GM12878 (cell line): Measurements from ENCODE around the gene PBRM1. TPM values are rescaled to one million over a fixed set of nuclear protein-coding genes. Genes with fewer than 3 reads are reported as not detected.

Experiments
- ATAC-seq: fragments of 200-7000 bp; cut with Tn5 transposase; 3 replicates; pipeline ENCODE4 v1.9.1; 2020; ENCODE audit warnings: mild to moderate bottlenecking, moderate library complexity
- BruUV-seq: library from RNA; stranded (reverse); fragments of 400-500 nt; replicated peaks from 2 replicates; lab custom pipeline; 2021; lab: Mats Ljungman, UMichigan
- CTCF ChIA-PET: fragments of 300-600 bp; sonication (Branson Sonifier 250); formaldehyde crosslinking; extraction: SDS; loops from one replicate; lab custom pipeline; 2021; ENCODE audit warnings: inconsistent platforms; lab: Yijun Ruan, JAX
- POLR2A ChIA-PET: fragments of 350-600 bp; formaldehyde crosslinking; extraction: SDS; loops from one replicate; lab custom pipeline; 2021; ENCODE audit warnings: inconsistent platforms; lab: Charles Lee
- RAD21 ChIA-PET: fragments of 300-600 bp; sonication (Branson Sonifier 250); formaldehyde crosslinking; loops from one replicate; lab custom pipeline; 2023; ENCODE audit warnings: antibody characterized with exemption; ENCODE audit not compliant: unreplicated experiment; lab: Charles Lee
- SMC1A ChIA-PET: fragments of 300-600 bp; sonication (Branson Sonifier 250); formaldehyde crosslinking; loops from one replicate; lab custom pipeline; 2023; ENCODE audit not compliant: unreplicated experiment, uncharacterized antibody; lab: Charles Lee
- DNase-seq: peaks from one replicate; pipeline ENCODE4 v3.0.0-alpha.2; 2011; ENCODE audit warnings: low read depth, low spot score
- FAIRE-seq: peaks from 3 replicates; lab custom pipeline; 2011; peaks lifted over from hg19 to GRCh38; lab: Jason Lieb, UNC
- H2AFZ ChIP-seq: 2 replicates; pipeline ENCODE4 v1.6.0; 2011; ENCODE audit warnings: low read depth, low read length, control low read depth; ENCODE audit not compliant: control insufficient read depth
- H3K27ac ChIP-seq: 2 replicates; pipeline ENCODE4 v1.5.1; 2011; ENCODE audit warnings: control low read depth; ENCODE audit not compliant: control insufficient read depth, insufficient read depth
- H3K27me3 ChIP-seq, 2 experiments: replicated peaks in 1 of 2; 2 replicates each; pipeline versions ENCODE4 v1.6.0 to v1.6.1; 2011; ENCODE audit warnings: low read length in 1 of 2; ENCODE audit not compliant: control insufficient read depth in 2 of 2, insufficient read depth in 2 of 2
- H3K36me3 ChIP-seq, 2 experiments: 2 replicates each; pipeline ENCODE4 v1.5.1; 2011; ENCODE audit warnings: low read length in 1 of 2; ENCODE audit not compliant: control insufficient read depth in 2 of 2, insufficient read depth in 2 of 2
- H3K4me1 ChIP-seq: 2 replicates; pipeline ENCODE4 v1.6.1; 2011; ENCODE audit warnings: mild to moderate bottlenecking, low read length, moderate library complexity, mixed read lengths; ENCODE audit not compliant: control insufficient read depth, insufficient read depth
- H3K4me2 ChIP-seq: 2 replicates; pipeline ENCODE4 v1.6.0; 2011; ENCODE audit warnings: control low read depth; ENCODE audit not compliant: control insufficient read depth, insufficient read depth
- H3K4me3 ChIP-seq: fragments of 200-600 bp; sonication (generic); 2 replicates; pipeline ENCODE4 v1.5.1; 2016
- H3K79me2 ChIP-seq: 2 replicates; pipeline ENCODE4 v1.6.0; 2011; ENCODE audit warnings: low read length; ENCODE audit not compliant: control insufficient read depth, insufficient read depth
- H3K9ac ChIP-seq: 2 replicates; pipeline ENCODE4 v1.8.0; 2011; ENCODE audit warnings: low read length, control low read depth, mixed read lengths; ENCODE audit not compliant: control insufficient read depth, insufficient read depth
- H3K9me3 ChIP-seq: replicated peaks from 3 replicates; pipeline ENCODE4 v1.5.1; 2011; ENCODE audit warnings: mild to moderate bottlenecking, low read length; ENCODE audit not compliant: control insufficient read depth, insufficient read depth
- H4K20me1 ChIP-seq: 2 replicates; pipeline ENCODE4 v1.6.0; 2011; ENCODE audit not compliant: control insufficient read depth, insufficient read depth
- CBX3 ChIP-seq: fragments of 200-600 bp; sonication (generic); IDR thresholded peaks from 2 replicates; pipeline ENCODE4 v1.6.1; 2016; ENCODE audit warnings: low read depth, borderline replicate concordance
- EZH2 ChIP-seq: IDR thresholded peaks from 2 replicates; pipeline ENCODE4 v1.6.1; 2012; ENCODE audit warnings: low read depth, mild to moderate bottlenecking, control low read depth, inconsistent platforms, low read length, borderline replicate concordance; ENCODE audit not compliant: control insufficient read depth
- GATAD2B ChIP-seq: fragments of 450-650 bp; conservative IDR thresholded peaks from 2 replicates; pipeline ENCODE4 v1.6.1; 2017; ENCODE audit warnings: low read depth, mild to moderate bottlenecking, moderate library complexity
- HDAC6 ChIP-seq: fragments of 200-600 bp; sonication (generic); IDR thresholded peaks from one replicate; pipeline ENCODE4 v1.8.0; 2017; ENCODE audit warnings: antibody characterized with exemption; ENCODE audit not compliant: unreplicated experiment
- RAD21 ChIP-seq: IDR thresholded peaks from 2 replicates; pipeline ENCODE4 v1.6.1; 2011; ENCODE audit warnings: mild to moderate bottlenecking, low read depth, low read length, moderate library complexity; ENCODE audit not compliant: insufficient read depth
- SMAD1 ChIP-seq: fragments of 450-650 bp; IDR thresholded peaks from 2 replicates; pipeline ENCODE4 v1.6.1; 2018; ENCODE audit warnings: mild to moderate bottlenecking, low read depth; ENCODE audit not compliant: partially characterized antibody
- SMC3 ChIP-seq: IDR thresholded peaks from 2 replicates; pipeline ENCODE4 v1.6.1; 2011; ENCODE audit warnings: low read length, improper control_type of control experiment, borderline replicate concordance
- WGBS: methylation state at CpG from one replicate; pipeline ENCODE4 v1.1.6; 2016; ENCODE audit warnings: low lambda C conversion rate; ENCODE audit not compliant: insufficient replicate concordance, insufficient coverage; ENCODE audit errors: missing lambda C conversion rate; 5-methylcytosine and 5-hydroxymethylcytosine counted together
- in situ Hi-C: fragments of 300-500 bp; cut with MboI; formaldehyde crosslinking; loops from 9 replicates; pipeline ENCODE4 v1.14.3; 2018; ENCODE audit warnings: mixed read lengths
- intact Hi-C: fragments of 100-400 bp; cut with micrococcal nuclease; formaldehyde crosslinking; loops from one replicate; pipeline ENCODE4 v1.14.2; 2022; ENCODE audit not compliant: unreplicated experiment
- polyA plus RNA-seq, 11 experiments: library from polyadenylated mRNA; depleted of rRNA in 4 of 11; unstranded in 6 of 11; stranded (reverse) in 5 of 11; fragments of >200 nt; fragmentation: Nextera tagmentation in 4 of 11; fragmentation: Illumina TruSeq in 1 of 11; extraction: Ambion mirVana in 4 of 11; extraction: Trizol in 1 of 11; gene quantifications; 1 replicate in 1 of 11; 2 replicates in 10 of 11; pipeline versions ENCODE4 v1.2.1 to v1.2.3, GENCODE V29; 2011 to 2016; ENCODE audit warnings: inconsistent platforms in 2 of 11, missing spikeins in 2 of 11, low read depth in 1 of 11
- total RNA-seq, 4 experiments: library from RNA; depleted of rRNA in 3 of 4; stranded (reverse); fragments of >200 nt in 3 of 4; fragmentation: Illumina TruSeq in 1 of 4; extraction: Trizol in 1 of 4; gene quantifications; 2 replicates each; pipeline versions ENCODE4 v1.2.1 to v1.2.3, GENCODE V29; 2013 to 2021
- TF ChIP-seq, protein P1 (sequence below): fragments of 450-650 bp; formaldehyde crosslinking; IDR thresholded peaks from 2 replicates; pipeline ENCODE4 v1.4.0; 2020; ENCODE audit warnings: mild to moderate bottlenecking, moderate library complexity
- TF ChIP-seq, protein P2 (sequence below): fragments of 150-350 bp; IDR thresholded peaks from 2 replicates; pipeline ENCODE4 v1.6.1; 2014; ENCODE audit warnings: mild to moderate bottlenecking, low read depth, low read length
- TF ChIP-seq, protein P3 (sequence below): fragments of 450-650 bp; formaldehyde crosslinking; IDR thresholded peaks from 2 replicates; pipeline ENCODE4 v1.5.0; 2022; ENCODE audit warnings: mild to moderate bottlenecking, missing genetic modification characterization
- TF ChIP-seq, protein P4 (sequence below): IDR thresholded peaks from 2 replicates; pipeline ENCODE4 v1.6.1; 2012; ENCODE audit warnings: mild to moderate bottlenecking, low read depth, low read length

Gene PBRM1
- total and polyA plus RNA-seq, 10 of the 15 experiments (the other 5 are each of a cell fraction or from before 2014, with no cell fraction given): 8.9 to 88.9 (median 39.3) TPM

DNA sequence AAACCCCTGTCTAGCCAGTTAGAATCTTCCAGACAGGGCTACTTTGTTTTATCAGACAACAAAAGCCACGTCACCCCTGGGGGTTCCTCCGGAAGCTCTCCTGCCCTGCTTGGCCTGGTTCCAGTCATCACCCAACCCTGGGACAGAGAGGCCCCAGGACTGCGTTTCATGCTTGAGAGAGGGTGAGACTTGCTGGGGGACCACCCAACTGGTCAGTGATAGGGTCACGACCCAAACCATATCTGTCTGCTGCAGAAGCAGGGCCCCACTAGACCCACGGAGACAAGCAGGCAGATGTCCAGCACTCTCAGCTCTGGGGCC is 153.2 kb downstream of the PBRM1 start:
- Histone ChIP-seq H3K36me3 (peaks cover 0 to 8% of the 10 kb centered on the region in 2 experiments; a peak in 2 of 4 replicates), H3K9ac (peak overlapping the region; percentile 74), H3K27ac (peak overlapping the region; percentile 36), H3K4me3 (peak overlapping the region; percentile 81), H3K27me3 (no peaks in the 10 kb centered on the region), H4K20me1 (no peaks in the 10 kb centered on the region), H2AFZ (0 out of 2 replicates have a peak overlapping the region, but pooled peaks have one; percentile 13), H3K79me2 (peaks cover 39% of the 10 kb centered on the region), H3K4me2 (peak overlapping the region; percentile 92), H3K4me1 (peaks cover 13% of the 10 kb centered on the region), H3K9me3 (no peaks in the 10 kb centered on the region)
- FAIRE-seq: peak; percentile 59
- DNase-seq: no peak
- ChIA-PET POLR2A (interaction anchor here (0.6 to 1.0 kb wide), 3 partner anchors 10 to 238 kb away, joined by 3 to 4 read pairs (median 3); partner anchors contain the start of gene NEK4), CTCF (interaction anchor here (0.6 kb wide), 1 partner anchor 32 kb away, joined by 3 read pairs; no protein-coding TSS in a partner anchor), SMC1A (no interaction called here), RAD21 (interaction anchor here (0.5 kb wide), 1 partner anchor 1032 kb away, joined by 3 read pairs; no protein-coding TSS in a partner anchor)
- no TSS peak for BruUV-seq
- 5% methylated on average over 5 of the region's 5 CpGs for WGBS
- intact Hi-C loops: no loop called here
- in situ Hi-C loops: no loop called here
- peak; percentile 5 for ATAC-seq
- TF ChIP-seq SMC3: no peak
- TF ChIP-seq HDAC6: no peak
- TF ChIP-seq, protein P1, sequence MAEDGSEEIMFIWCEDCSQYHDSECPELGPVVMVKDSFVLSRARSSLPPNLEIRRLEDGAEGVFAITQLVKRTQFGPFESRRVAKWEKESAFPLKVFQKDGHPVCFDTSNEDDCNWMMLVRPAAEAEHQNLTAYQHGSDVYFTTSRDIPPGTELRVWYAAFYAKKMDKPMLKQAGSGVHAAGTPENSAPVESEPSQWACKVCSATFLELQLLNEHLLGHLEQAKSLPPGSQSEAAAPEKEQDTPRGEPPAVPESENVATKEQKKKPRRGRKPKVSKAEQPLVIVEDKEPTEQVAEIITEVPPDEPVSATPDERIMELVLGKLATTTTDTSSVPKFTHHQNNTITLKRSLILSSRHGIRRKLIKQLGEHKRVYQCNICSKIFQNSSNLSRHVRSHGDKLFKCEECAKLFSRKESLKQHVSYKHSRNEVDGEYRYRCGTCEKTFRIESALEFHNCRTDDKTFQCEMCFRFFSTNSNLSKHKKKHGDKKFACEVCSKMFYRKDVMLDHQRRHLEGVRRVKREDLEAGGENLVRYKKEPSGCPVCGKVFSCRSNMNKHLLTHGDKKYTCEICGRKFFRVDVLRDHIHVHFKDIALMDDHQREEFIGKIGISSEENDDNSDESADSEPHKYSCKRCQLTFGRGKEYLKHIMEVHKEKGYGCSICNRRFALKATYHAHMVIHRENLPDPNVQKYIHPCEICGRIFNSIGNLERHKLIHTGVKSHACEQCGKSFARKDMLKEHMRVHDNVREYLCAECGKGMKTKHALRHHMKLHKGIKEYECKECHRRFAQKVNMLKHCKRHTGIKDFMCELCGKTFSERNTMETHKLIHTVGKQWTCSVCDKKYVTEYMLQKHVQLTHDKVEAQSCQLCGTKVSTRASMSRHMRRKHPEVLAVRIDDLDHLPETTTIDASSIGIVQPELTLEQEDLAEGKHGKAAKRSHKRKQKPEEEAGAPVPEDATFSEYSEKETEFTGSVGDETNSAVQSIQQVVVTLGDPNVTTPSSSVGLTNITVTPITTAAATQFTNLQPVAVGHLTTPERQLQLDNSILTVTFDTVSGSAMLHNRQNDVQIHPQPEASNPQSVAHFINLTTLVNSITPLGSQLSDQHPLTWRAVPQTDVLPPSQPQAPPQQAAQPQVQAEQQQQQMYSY (CRISPR knock-in tag): no peak
- TF ChIP-seq SMAD1: peak; percentile 41
- TF ChIP-seq, protein P2, sequence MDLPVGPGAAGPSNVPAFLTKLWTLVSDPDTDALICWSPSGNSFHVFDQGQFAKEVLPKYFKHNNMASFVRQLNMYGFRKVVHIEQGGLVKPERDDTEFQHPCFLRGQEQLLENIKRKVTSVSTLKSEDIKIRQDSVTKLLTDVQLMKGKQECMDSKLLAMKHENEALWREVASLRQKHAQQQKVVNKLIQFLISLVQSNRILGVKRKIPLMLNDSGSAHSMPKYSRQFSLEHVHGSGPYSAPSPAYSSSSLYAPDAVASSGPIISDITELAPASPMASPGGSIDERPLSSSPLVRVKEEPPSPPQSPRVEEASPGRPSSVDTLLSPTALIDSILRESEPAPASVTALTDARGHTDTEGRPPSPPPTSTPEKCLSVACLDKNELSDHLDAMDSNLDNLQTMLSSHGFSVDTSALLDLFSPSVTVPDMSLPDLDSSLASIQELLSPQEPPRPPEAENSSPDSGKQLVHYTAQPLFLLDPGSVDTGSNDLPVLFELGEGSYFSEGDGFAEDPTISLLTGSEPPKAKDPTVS: no peak
- TF ChIP-seq RAD21: no peak
- no peak for TF ChIP-seq EZH2
- no peak for TF ChIP-seq GATAD2B
- no peak for TF ChIP-seq CBX3
- TF ChIP-seq, protein P3, sequence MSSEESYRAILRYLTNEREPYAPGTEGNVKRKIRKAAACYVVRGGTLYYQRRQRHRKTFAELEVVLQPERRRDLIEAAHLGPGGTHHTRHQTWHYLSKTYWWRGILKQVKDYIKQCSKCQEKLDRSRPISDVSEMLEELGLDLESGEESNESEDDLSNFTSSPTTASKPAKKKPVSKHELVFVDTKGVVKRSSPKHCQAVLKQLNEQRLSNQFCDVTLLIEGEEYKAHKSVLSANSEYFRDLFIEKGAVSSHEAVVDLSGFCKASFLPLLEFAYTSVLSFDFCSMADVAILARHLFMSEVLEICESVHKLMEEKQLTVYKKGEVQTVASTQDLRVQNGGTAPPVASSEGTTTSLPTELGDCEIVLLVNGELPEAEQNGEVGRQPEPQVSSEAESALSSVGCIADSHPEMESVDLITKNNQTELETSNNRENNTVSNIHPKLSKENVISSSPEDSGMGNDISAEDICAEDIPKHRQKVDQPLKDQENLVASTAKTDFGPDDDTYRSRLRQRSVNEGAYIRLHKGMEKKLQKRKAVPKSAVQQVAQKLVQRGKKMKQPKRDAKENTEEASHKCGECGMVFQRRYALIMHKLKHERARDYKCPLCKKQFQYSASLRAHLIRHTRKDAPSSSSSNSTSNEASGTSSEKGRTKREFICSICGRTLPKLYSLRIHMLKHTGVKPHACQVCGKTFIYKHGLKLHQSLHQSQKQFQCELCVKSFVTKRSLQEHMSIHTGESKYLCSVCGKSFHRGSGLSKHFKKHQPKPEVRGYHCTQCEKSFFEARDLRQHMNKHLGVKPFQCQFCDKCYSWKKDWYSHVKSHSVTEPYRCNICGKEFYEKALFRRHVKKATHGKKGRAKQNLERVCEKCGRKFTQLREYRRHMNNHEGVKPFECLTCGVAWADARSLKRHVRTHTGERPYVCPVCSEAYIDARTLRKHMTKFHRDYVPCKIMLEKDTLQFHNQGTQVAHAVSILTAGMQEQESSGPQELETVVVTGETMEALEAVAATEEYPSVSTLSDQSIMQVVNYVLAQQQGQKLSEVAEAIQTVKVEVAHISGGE (CRISPR knock-in tag): no peak
- TF ChIP-seq, protein P4, sequence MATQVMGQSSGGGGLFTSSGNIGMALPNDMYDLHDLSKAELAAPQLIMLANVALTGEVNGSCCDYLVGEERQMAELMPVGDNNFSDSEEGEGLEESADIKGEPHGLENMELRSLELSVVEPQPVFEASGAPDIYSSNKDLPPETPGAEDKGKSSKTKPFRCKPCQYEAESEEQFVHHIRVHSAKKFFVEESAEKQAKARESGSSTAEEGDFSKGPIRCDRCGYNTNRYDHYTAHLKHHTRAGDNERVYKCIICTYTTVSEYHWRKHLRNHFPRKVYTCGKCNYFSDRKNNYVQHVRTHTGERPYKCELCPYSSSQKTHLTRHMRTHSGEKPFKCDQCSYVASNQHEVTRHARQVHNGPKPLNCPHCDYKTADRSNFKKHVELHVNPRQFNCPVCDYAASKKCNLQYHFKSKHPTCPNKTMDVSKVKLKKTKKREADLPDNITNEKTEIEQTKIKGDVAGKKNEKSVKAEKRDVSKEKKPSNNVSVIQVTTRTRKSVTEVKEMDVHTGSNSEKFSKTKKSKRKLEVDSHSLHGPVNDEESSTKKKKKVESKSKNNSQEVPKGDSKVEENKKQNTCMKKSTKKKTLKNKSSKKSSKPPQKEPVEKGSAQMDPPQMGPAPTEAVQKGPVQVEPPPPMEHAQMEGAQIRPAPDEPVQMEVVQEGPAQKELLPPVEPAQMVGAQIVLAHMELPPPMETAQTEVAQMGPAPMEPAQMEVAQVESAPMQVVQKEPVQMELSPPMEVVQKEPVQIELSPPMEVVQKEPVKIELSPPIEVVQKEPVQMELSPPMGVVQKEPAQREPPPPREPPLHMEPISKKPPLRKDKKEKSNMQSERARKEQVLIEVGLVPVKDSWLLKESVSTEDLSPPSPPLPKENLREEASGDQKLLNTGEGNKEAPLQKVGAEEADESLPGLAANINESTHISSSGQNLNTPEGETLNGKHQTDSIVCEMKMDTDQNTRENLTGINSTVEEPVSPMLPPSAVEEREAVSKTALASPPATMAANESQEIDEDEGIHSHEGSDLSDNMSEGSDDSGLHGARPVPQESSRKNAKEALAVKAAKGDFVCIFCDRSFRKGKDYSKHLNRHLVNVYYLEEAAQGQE: no peak
